HepG2 (cell line): ENCODE data around the gene DRD1. TPM values are rescaled to one million over a fixed set of nuclear protein-coding genes. Genes with fewer than 3 reads are reported as not detected.

Experiments used
- CBX2 ChIP-seq, 2 experiments: fragments of 200-600 bp in 1 of 2; sonication (generic); formaldehyde crosslinking in 1 of 2; IDR thresholded peaks; 2 replicates each; pipeline versions ENCODE4 v1.7.0 to v1.8.1; 2018 to 2022; ENCODE audit warnings: low read depth in 2 of 2, low read length in 1 of 2, mild to moderate bottlenecking in 1 of 2, missing genetic modification reagents in 1 of 2
- FOSL1 ChIP-seq: sonication (generic); formaldehyde crosslinking; IDR thresholded peaks from 2 replicates; pipeline ENCODE4 v1.9.0; 2021; ENCODE audit warnings: missing genetic modification reagents, borderline replicate concordance
- FOXO1 ChIP-seq: sonication (generic); formaldehyde crosslinking; IDR thresholded peaks from 2 replicates; pipeline ENCODE4 v1.4.0; 2020; ENCODE audit warnings: missing genetic modification reagents
- FOXP4 ChIP-seq: sonication (generic); formaldehyde crosslinking; IDR thresholded peaks from 2 replicates; pipeline ENCODE4 v1.4.0; 2020; ENCODE audit warnings: missing genetic modification reagents
- GATAD2A ChIP-seq: IDR thresholded peaks from 2 replicates; pipeline ENCODE4 v1.6.1; 2016
- GFI1 ChIP-seq: sonication (generic); formaldehyde crosslinking; IDR thresholded peaks from 2 replicates; pipeline ENCODE4 v1.5.0; 2020; ENCODE audit warnings: missing genetic modification reagents, mild to moderate bottlenecking, borderline replicate concordance
- HNF4G ChIP-seq, 2 experiments: sonication (generic) in 1 of 2; formaldehyde crosslinking in 1 of 2; IDR thresholded peaks; 2 replicates each; pipeline versions ENCODE4 v1.4.0 to v1.6.1; 2011 to 2020; ENCODE audit warnings: borderline replicate concordance in 2 of 2, low read depth in 2 of 2, mild to moderate bottlenecking in 2 of 2, low read length in 1 of 2, missing genetic modification reagents in 1 of 2, moderate library complexity in 1 of 2
- HOXD1 ChIP-seq: sonication (generic); formaldehyde crosslinking; IDR thresholded peaks from 2 replicates; pipeline ENCODE4 v1.5.0; 2020; ENCODE audit warnings: missing genetic modification reagents
- MIER3 ChIP-seq: IDR thresholded peaks from 2 replicates; pipeline ENCODE4 v1.6.1; 2016; ENCODE audit warnings: missing compliant biosample characterization, borderline replicate concordance
- PITX1 ChIP-seq: sonication (generic); formaldehyde crosslinking; IDR thresholded peaks from 2 replicates; pipeline ENCODE4 v1.5.1; 2020; ENCODE audit warnings: mild to moderate bottlenecking, missing genetic modification reagents
- SAP130 ChIP-seq: IDR thresholded peaks from 2 replicates; pipeline ENCODE4 v1.6.1; 2016; ENCODE audit warnings: low read depth
- SRSF1 ChIP-seq: fragments of 200-400 bp; formaldehyde crosslinking; optimal IDR thresholded peaks from 2 replicates; pipeline ENCODE3; 2017; ENCODE audit warnings: mild to moderate bottlenecking, low read depth, low read length, moderate library complexity
- SYNCRIP ChIP-seq: fragments of 200-400 bp; formaldehyde crosslinking; IDR thresholded peaks from 2 replicates; pipeline ENCODE4 v1.6.1; 2018; ENCODE audit warnings: mild to moderate bottlenecking, low read depth, low read length; ENCODE audit not compliant: insufficient read depth
- TBX3 ChIP-seq: fragments of 450-650 bp; IDR thresholded peaks from 2 replicates; pipeline ENCODE4 v1.6.1; 2017; ENCODE audit warnings: antibody characterized with exemption, mild to moderate bottlenecking, inconsistent platforms, borderline replicate concordance
- XRCC5 ChIP-seq: fragments of 200-400 bp; formaldehyde crosslinking; optimal IDR thresholded peaks from 2 replicates; pipeline ENCODE3; 2017; ENCODE audit warnings: mild to moderate bottlenecking, low read length
- ZFP36L1 ChIP-seq: sonication (generic); formaldehyde crosslinking; IDR thresholded peaks from 2 replicates; pipeline ENCODE4 v1.8.0; 2022; ENCODE audit warnings: mild to moderate bottlenecking, missing genetic modification reagents, moderate library complexity
- ZNF232 ChIP-seq: sonication (generic); formaldehyde crosslinking; IDR thresholded peaks from 2 replicates; pipeline ENCODE4 v1.4.0; 2020; ENCODE audit warnings: missing genetic modification reagents, borderline replicate concordance
- ZNF317 ChIP-seq: sonication (generic); formaldehyde crosslinking; IDR thresholded peaks from 2 replicates; pipeline ENCODE4 v1.5.0; 2020; ENCODE audit warnings: mild to moderate bottlenecking, missing genetic modification reagents
- ZNF782 ChIP-seq: sonication (generic); formaldehyde crosslinking; IDR thresholded peaks from 2 replicates; pipeline ENCODE4 v1.4.0; 2020; ENCODE audit warnings: missing genetic modification reagents, mild to moderate bottlenecking, borderline replicate concordance
- ZNF878 ChIP-seq: sonication (generic); formaldehyde crosslinking; IDR thresholded peaks from 2 replicates; pipeline ENCODE4 v1.8.1; 2023; ENCODE audit warnings: mild to moderate bottlenecking, missing genetic modification reagents, moderate library complexity
- polyA plus RNA-seq, 8 experiments: library from polyadenylated mRNA; depleted of rRNA in 3 of 8; stranded (reverse) in 7 of 8; unstranded in 1 of 8; fragments of >200 nt; fragmentation: Illumina TruSeq in 4 of 8; extraction: Trizol in 4 of 8; gene quantifications; 2 replicates each; pipeline versions ENCODE4 v1.2.1 to v1.2.3, GENCODE V29; 2011 to 2016; ENCODE audit warnings: low read depth in 4 of 8, missing spikeins in 1 of 8, mixed read lengths in 1 of 8; ENCODE audit not compliant: insufficient read depth in 1 of 8
- total RNA-seq, 5 experiments: library from RNA; depleted of rRNA; stranded (reverse); fragments of >200 nt; fragmentation: Illumina TruSeq; extraction: Trizol; gene quantifications; 2 replicates each; pipeline ENCODE4 v1.2.3, GENCODE V29; 2016; ENCODE audit warnings: low read depth in 1 of 5
- TF ChIP-seq, protein P1 (sequence below): IDR thresholded peaks from 2 replicates; pipeline ENCODE4 v1.6.1; 2018; ENCODE audit warnings: missing genetic modification reagents
- TF ChIP-seq, protein P2 (sequence below): IDR thresholded peaks from 2 replicates; pipeline ENCODE4 v1.6.1; 2012; ENCODE audit warnings: low read depth, low read length, improper control_type of control experiment
- TF ChIP-seq, protein P3 (sequence below): IDR thresholded peaks from 2 replicates; pipeline ENCODE4 v1.6.1; 2016; ENCODE audit warnings: mild to moderate bottlenecking

The DRD1 gene
- total and polyA plus RNA-seq, 2 of the 13 experiments (the other 11 are each of a cell fraction or from before 2014, with no cell fraction given) = not detected

DNA sequence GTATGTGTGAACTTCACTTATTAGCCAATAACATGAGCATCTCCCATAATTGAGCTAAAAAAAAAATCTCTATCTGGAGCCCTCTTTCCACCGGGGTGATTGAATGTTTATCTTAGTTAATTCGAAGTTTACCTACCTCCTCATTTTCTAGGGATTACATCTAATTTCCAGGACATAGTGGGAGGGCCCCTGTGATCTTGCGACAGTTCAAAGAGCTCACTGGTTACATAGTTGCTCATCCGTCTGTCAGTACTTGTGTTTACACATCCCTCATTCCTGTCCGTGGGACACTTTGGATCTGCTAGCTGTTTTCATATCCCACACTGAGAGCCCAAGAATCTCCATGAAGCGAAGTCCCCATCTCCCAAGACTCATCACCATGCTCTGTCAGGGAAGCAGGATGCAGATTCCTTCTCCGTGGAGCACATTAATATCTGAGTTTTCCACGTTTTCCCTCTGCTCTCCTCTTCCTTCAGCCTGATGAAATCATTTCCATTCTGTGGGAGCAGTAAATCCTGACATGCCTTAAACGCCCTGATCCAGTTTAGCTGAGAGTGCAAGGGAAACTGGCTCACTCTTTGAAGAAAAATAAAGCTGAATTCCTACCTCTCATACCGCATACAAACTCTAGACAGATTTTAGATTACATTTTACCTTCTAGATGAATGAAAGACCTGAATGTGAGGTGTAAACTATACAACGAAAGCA, 24.2 kb upstream of the DRD1 start (continued):
- TF ChIP-seq, protein P1, sequence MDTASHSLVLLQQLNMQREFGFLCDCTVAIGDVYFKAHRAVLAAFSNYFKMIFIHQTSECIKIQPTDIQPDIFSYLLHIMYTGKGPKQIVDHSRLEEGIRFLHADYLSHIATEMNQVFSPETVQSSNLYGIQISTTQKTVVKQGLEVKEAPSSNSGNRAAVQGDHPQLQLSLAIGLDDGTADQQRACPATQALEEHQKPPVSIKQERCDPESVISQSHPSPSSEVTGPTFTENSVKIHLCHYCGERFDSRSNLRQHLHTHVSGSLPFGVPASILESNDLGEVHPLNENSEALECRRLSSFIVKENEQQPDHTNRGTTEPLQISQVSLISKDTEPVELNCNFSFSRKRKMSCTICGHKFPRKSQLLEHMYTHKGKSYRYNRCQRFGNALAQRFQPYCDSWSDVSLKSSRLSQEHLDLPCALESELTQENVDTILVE (CRISPR knock-in tag) = 0 out of 2 replicates have a peak, but pooled peaks have one; percentile 47
- TF ChIP-seq FOXP4 (CRISPR knock-in tag) = peak; percentile 81
- peak; percentile 87 for TF ChIP-seq PITX1
- TF ChIP-seq ZNF782 (CRISPR knock-in tag) = no peak
- TF ChIP-seq HOXD1 (CRISPR knock-in tag) = peak; percentile 90
- TF ChIP-seq SRSF1 = no peak
- TF ChIP-seq GFI1 (CRISPR knock-in tag) = peak; percentile 76
- peak; percentile 73; the same call in 1 of the 2 replicates for TF ChIP-seq MIER3 (CRISPR knock-in tag)
- TF ChIP-seq, protein P2, sequence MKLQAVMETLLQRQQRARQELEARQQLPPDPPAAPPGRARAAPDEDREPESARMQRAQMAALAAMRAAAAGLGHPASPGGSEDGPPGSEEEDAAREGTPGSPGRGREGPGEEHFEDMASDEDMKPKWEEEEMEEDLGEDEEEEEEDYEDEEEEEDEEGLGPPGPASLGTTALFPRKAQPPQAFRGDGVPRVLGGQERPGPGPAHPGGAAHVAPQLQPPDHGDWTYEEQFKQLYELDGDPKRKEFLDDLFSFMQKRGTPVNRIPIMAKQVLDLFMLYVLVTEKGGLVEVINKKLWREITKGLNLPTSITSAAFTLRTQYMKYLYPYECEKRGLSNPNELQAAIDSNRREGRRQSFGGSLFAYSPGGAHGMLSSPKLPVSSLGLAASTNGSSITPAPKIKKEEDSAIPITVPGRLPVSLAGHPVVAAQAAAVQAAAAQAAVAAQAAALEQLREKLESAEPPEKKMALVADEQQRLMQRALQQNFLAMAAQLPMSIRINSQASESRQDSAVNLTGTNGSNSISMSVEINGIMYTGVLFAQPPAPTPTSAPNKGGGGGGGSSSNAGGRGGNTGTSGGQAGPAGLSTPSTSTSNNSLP = peak; percentile 47; the same call in 1 of the 2 replicates
- TF ChIP-seq CBX2 (IDR thresholded peaks at IDR 0.05; ENCODE audit: low read depth, low read length) = no peak
- TF ChIP-seq CBX2 (CRISPR knock-in tag; IDR thresholded peaks at IDR 0.05; ENCODE audit: low read depth) = peak; percentile 57; the same call in 1 of the 2 replicates
- TF ChIP-seq ZNF232 (CRISPR knock-in tag) = no peak
- peak; percentile 85; the same call in 1 of the 2 replicates for TF ChIP-seq TBX3
- TF ChIP-seq, protein P3, sequence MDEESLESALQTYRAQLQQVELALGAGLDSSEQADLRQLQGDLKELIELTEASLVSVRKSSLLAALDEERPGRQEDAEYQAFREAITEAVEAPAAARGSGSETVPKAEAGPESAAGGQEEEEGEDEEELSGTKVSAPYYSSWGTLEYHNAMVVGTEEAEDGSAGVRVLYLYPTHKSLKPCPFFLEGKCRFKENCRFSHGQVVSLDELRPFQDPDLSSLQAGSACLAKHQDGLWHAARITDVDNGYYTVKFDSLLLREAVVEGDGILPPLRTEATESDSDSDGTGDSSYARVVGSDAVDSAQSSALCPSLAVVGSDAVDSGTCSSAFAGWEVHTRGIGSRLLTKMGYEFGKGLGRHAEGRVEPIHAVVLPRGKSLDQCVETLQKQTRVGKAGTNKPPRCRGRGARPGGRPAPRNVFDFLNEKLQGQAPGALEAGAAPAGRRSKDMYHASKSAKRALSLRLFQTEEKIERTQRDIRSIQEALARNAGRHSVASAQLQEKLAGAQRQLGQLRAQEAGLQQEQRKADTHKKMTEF (CRISPR knock-in tag) = peak; percentile 70
- TF ChIP-seq FOXO1 (CRISPR knock-in tag) = peak; percentile 61; the same call in 1 of the 2 replicates
- peak; percentile 18 for TF ChIP-seq XRCC5
- TF ChIP-seq SAP130 = peak; percentile 75
- peak; percentile 53; the same call in 1 of the 2 replicates for TF ChIP-seq ZNF878 (CRISPR knock-in tag)
- TF ChIP-seq HNF4G (IDR thresholded peaks at IDR 0.05; ENCODE audit: borderline replicate concordance, low read depth, low read length) = no peak
- TF ChIP-seq HNF4G (CRISPR knock-in tag; IDR thresholded peaks at IDR 0.05; ENCODE audit: borderline replicate concordance, low read depth) = no peak
- TF ChIP-seq FOSL1 (CRISPR knock-in tag) = peak; percentile 29; the same call in 1 of the 2 replicates
- peak; percentile 54; the same call in 1 of the 2 replicates for TF ChIP-seq ZFP36L1 (CRISPR knock-in tag)
- no peak for TF ChIP-seq SYNCRIP
- TF ChIP-seq ZNF317 = 0 out of 2 replicates have a peak, but pooled peaks have one; percentile 46
- peak; percentile 75 for TF ChIP-seq GATAD2A (CRISPR knock-in tag)
